NCI-H524 (cell line): ENCODE results near the gene SELENOT.

Experiments
- DNase-seq, 2 experiments: peaks; one replicate each; lab custom pipeline; 2025; lab: John Stamatoyannopoulos, UW

SELENOT gene, protein sequence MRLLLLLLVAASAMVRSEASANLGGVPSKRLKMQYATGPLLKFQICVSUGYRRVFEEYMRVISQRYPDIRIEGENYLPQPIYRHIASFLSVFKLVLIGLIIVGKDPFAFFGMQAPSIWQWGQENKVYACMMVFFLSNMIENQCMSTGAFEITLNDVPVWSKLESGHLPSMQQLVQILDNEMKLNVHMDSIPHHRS

DNA sequence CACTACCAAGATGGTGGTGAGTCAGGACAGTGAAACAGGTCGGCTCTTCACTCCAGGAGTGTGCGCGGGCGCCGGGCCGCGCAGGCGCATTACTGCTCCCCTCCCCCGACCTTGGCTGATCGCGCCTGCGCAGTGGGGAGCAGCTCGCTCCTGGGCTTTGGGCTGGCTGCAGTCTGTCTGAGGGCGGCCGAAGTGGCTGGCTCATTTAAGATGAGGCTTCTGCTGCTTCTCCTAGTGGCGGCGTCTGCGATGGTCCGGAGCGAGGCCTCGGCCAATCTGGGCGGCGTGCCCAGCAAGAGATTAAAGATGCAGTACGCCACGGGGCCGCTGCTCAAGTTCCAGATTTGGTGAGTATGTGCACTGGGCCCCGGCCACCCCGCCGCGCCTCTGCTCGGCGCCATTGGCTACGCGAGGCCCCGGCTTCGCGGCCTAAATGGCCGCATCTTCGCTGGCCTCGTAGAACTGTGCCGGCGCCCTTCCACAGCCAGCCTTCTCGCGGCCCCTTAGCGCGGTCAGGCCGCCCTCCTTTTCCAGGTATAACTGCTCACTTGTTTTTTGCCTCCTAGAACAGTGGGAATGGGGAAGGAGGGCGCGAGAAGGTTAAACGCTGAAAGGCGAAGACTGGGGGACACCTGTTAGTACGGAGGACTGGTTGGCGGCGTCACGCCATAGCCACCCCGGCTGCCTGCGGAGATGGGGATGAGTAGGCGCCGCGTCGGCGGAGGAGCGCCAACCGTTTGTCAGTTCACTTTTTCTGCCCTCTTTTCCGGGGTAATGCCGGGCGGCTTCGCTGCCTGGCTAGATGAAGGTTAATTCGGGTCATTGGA, at the start of gene SELENOT:
Gene SELENOT, plus strand, starts transcription at position 169 of the 827 bp plus-strand sequence. Its CDS starts 42 bp downstream, at position 211.
- DNase-seq: peak; percentile 95 to 98

DNA sequence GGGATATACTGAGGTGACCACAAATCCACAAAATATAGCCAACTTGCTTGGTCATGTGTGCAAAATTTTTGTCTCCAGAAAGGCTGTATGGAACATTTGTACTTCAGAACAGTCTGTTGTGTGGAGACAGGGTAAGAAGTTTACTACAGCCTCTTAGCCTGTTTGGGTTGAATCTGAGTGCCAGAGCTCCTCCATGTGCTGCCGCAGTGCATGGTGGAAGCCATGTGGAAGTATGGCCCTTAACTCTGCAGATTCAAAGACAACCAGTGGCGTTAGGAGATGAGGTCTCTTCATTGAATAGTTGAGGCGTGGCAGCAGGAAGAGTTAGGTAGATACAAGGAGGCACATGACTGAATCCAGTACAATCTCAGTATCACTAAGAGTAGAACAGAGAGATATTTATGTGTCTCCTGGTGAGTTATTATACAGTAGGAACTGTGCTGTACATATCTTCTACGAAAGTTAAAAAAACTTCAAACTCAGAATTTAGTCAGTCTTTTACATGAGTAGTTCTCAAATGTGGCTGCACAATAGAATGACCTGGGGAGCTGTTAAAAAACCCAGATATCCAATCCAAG, 47.2 kb upstream of the SELENOT start:
- DNase-seq: no peak

- no peak for DNase-seq
Observed at GRCh38 chr3:150556792-150557191, 46.3 kb upstream of the SELENOT start.

GRCh38 chr3:150557725-150558124, 45.4 kb upstream of the SELENOT start:
- DNase-seq: no peak

GRCh38 chr3:150564243-150564642, 38.9 kb upstream of the SELENOT start:
- no peak for DNase-seq

DNA sequence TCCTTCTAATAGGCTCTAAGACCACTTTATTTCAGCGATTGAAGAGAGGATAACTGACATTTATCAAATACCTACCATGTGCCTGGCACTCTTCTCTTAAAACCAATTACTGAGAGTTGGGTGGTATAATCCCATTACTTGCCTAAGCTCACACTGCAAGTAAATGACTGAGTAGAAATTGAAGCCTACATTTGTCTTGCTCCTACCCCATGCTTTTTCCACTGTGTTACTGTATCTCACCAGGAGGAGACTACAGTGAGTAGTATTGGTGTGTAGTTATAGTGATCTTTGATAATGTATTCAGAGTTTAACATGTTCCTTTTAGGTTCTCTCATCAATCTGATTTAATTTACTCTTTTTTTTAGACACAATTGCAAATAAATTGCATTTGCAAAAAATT, 35.8 kb upstream of the SELENOT start:
- peak in 1 of 2 experiments; percentile 40 for DNase-seq

DNA sequence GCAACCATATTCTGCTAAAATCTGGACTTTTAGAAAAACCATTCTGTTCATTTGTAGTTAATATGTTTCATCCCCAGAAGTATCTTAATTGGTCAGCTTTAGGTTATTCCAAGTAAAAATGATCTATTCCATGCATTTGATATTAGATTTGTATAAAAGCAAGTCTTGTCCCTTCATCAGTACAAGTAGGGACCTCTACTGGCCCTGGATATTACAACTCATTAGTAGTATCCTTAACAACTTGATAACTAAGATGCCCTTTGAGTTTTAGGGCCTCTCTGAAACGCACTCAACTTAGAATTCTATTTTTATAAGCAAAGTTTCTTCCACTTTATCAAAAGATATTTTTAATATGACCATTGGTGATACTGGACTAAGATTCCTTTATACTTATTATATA, 25.3 kb upstream of the SELENOT start:
- DNase-seq: peak in 1 of 2 experiments; percentile 19

DNA sequence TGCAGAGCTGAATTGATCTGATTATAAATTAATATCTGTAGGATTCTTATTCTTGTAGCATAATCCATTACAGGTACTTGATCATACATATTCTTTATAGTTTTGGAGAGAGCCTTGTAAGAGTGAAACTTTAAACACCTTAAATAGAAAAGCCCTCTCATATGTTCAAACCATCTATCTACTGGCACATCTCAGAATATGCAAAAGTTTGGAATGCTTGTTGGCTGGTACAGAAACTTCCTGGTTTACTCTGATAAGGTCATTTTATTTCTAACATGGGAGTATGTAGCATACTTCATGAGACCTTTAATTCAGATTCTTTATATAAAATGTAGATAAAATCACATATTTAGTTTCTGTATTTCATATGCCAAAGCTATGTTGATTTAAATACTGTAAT, 21.9 kb upstream of the SELENOT start:
- DNase-seq: no peak

- DNase-seq: no peak
Observed at GRCh38 chr3:150582620-150583019, 20.5 kb upstream of the SELENOT start.

- no peak for DNase-seq
Observed at GRCh38 chr3:150583028-150583427, 20.1 kb upstream of the SELENOT start.

GRCh38 chr3:150588027-150588830, 14.9 kb upstream of the SELENOT start:
- DNase-seq: no peak

GRCh38 chr3:150589759-150590158, 13.4 kb upstream of the SELENOT start:
- no peak for DNase-seq

DNA sequence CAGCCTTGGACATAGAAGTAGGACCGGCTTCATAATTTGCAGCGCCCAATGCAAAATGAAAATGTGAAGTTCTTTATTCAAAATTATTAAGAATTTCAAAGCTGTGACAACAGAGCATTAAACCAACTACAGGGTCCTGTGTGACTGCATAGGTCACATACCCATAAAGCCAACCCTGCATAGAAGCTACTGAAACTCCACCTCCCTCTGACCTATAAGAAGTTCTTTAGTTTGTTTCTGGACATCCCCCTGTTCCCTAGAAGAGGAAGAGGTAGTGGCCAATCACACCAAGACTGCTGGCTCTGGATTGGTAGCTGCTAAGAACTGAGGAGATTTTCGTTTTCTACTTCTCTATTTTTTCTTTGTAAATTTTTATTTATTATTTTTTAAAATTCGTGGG, 9.0 kb upstream of the SELENOT start:
- no peak for DNase-seq

DNA sequence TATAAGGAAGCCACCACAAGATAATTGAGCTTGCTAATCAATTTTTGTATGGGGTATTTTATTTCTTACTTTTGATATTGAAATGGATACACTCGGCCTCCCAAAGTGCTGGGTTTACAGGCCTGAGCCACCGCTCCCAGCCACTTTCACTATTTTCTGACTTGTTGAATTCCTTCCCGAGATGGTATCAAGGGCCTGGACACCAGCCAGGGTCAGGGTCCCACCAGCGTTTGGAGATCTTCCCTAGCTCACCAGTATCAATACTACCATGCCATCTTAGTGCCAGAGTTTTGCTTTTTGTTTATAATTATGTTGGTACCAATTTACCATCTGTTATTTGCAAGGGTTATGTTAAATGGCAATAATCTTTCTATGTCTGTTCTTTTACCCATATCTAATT, 5.5 kb upstream of the SELENOT start:
- DNase-seq: no peak

GRCh38 chr3:150599611-150600297, 3.4 kb upstream of the SELENOT start:
- no peak for DNase-seq

- peak in 1 of 2 experiments; percentile 19 for DNase-seq
Observed at GRCh38 chr3:150600647-150601530, 2.2 kb upstream of the SELENOT start.

- DNase-seq: no peak
Observed at GRCh38 chr3:150602426-150603152, 532 bp upstream of the SELENOT start.

DNA sequence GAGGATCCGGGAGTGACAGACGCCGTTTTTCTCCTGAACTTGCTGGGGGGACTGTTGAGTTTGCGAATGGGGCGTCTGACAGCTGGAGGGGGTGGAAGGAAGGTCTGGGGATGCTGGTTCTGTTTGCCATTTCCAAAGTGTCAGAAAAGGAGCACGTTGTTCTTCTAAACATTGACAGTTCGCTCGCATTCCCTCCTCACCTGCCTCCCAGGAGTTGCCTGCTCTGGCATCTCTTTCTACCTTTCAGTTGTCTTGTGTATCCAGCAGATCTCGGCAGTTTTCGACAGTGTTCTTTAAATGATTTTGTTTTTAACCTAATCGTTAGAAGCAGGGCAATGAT, 829 bp downstream of the SELENOT start:
- peak in 1 of 2 experiments; percentile 62 for DNase-seq

GRCh38 chr3:150605998-150606641, 3.0 kb downstream of the SELENOT start:
- DNase-seq: no peak
